Rectal smooth muscle tissue (tissue), 1 donor: ENCODE measurements around the gene IGSF8.
A peak's percentile ranks its signal among the peaks of the same experiment; 100 is the strongest.
"Not testable (repeated sequence)": the region's sequence is repeated elsewhere in the genome, so short reads cannot be mapped to it uniquely, and the experiment has no call there.

Source experiments
- H3K27ac ChIP-seq: one replicate; pipeline ENCODE4 v1.7.0; 2013; ENCODE audit warnings: low read depth, low read length, inconsistent platforms
- H3K27me3 ChIP-seq: one replicate; pipeline ENCODE4 v1.7.0; 2013; ENCODE audit warnings: low read length; ENCODE audit not compliant: control insufficient read depth, insufficient read depth
- H3K36me3 ChIP-seq: one replicate; pipeline ENCODE4 v1.7.0; 2013; ENCODE audit warnings: low read length; ENCODE audit not compliant: control insufficient read depth, insufficient read depth
- H3K4me1 ChIP-seq: one replicate; pipeline ENCODE4 v1.7.0; 2013; ENCODE audit warnings: low read length; ENCODE audit not compliant: control insufficient read depth, insufficient read depth
- H3K4me3 ChIP-seq: one replicate; pipeline ENCODE4 v1.7.0; 2013; ENCODE audit warnings: low read length
- H3K9ac ChIP-seq: one replicate; pipeline ENCODE4 v1.7.0; 2013; ENCODE audit warnings: low read length

Gene IGSF8

DNA sequence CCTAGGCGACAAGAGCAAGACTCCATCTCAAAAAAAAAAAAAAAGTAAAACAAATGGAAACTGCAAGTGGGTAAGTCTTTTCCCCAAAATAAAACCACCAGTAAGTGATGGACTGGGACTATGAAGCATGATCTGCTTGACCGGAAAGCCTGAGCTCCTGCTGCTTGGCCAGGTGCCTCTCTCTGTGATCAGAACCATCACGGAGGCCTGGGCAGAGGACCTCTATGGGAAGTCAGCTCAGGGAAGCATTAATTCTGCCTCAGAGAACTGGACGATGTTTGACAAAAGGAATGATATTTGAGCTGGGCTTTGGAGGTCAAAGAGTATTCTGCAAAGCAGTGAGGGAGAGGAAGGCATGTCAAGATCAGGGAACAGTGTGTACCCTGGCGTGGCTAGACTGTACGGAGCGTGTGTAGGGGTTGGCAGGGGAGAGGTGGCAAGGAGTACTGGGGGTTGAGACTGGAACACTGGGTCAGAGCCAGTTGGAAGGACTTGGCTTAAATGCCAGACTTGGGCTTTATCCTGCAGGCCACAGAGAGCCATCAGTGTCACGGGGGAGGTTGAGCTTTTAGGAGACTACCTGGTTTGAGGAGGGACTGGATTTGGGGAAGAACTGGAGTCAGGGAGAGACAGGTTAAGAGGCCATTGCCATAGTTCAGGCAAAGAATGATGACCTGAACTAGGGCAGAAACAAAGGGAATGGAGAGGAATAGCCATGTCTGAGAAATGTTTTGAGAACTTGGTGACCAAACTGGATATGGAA lies 33.6 kb upstream of the IGSF8 start:
- no peak overlapping the region for H3K4me3 ChIP-seq
- H3K27ac ChIP-seq, result peak overlapping the region; percentile 21
- H3K9ac ChIP-seq, result no peak overlapping the region
- peaks cover 28% of the 10 kb centered on the region for H3K36me3 ChIP-seq
- H3K27me3 ChIP-seq, result no peaks in the 10 kb centered on the region
- no peaks in the 10 kb centered on the region for H3K4me1 ChIP-seq

DNA sequence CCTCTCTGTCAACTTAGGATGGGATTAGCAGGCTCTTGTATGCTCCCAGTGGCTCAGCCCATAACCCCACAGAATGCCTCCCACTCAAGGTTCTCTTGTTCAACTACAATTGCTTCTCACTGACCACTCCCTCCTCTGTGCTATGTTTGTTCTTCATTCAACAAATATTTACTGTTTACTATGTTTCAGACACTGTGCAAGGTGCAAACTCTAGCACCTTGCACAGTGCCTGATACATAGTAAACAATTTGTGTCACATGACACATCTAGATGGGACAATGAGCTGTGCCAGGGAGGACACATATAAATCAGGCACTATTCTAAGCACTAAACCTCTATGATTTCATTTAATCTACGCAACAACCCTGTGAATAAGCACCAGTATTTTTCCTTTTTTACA lies 32.5 kb upstream of the IGSF8 start:
- H3K4me1 ChIP-seq, result no peaks in the 10 kb centered on the region
- H3K4me3 ChIP-seq, result no peak overlapping the region
- H3K36me3 ChIP-seq, result peaks cover 24% of the 10 kb centered on the region
- no peaks in the 10 kb centered on the region for H3K27me3 ChIP-seq
- no peak overlapping the region for H3K9ac ChIP-seq
- H3K27ac ChIP-seq, result peak overlapping the region; percentile 4

DNA sequence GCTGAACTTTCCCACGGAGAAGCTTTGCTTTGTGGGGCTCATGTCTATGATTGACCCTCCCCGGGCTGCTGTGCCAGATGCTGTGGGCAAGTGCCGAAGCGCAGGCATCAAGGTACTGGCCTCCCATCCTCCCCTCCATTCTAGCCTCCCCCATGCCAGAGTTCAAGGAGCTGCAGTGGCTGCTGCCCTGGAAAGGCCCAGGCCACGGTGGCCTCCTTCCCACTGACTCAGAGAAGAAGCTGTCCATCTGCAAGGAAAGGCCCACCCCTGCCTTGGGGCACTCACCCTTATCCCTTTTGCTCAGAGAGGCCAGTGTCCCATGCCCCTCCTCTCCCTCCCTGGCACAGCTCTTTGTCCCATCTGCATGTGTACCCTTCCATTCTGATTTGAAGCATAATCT lies 32.1 kb upstream of the IGSF8 start:
- Histone ChIP-seq H3K4me1 (no peaks in the 10 kb centered on the region), H3K27ac (no peak overlapping the region), H3K36me3 (peaks cover 19% of the 10 kb centered on the region), H3K9ac (no peak overlapping the region), H3K27me3 (no peaks in the 10 kb centered on the region), H3K4me3 (no peak overlapping the region)

DNA sequence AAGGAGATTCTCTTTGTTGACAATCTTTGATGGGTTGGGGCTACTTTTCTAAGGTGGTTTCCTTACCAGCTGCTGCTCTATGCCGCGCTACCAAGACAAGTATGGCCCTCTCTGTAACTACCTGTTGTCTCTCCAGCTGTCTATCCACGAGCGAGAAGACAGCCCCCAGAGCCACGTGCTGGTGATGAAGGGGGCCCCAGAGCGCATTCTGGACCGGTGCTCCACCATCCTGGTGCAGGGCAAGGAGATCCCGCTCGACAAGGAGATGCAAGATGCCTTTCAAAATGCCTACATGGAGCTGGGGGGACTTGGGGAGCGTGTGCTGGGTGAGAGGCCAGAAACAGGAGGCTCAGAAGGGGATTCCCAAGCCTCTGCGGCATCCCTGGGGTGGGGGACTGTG lies 31.5 kb upstream of the IGSF8 start:
- H3K4me1 ChIP-seq, result no peaks in the 10 kb centered on the region
- H3K36me3 ChIP-seq, result peaks cover 19% of the 10 kb centered on the region

DNA sequence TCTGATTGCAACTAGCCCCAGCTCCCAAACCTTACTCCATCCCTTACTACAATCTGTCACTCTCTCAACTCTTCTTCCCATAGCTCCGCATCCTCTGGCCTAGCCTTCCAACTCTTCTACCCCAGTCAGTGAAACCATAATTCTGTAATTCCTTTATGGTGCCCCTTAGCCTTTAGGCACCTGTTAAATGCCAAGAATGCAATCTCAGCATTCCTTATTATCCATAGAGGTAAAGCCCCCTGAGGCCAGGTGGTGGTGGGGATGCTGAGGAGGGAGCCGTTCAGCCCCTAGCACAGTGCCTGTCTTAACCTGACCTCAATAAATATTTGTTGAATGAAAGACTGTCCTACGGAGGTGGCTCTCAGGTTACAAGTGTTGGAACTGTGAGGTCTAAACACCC lies 31.1 kb upstream of the IGSF8 start:
- H3K27ac ChIP-seq, result no peak overlapping the region
- H3K4me3 ChIP-seq, result no peak overlapping the region
- H3K9ac ChIP-seq, result no peak overlapping the region
- H3K4me1 ChIP-seq, result peaks cover 3% of the 10 kb centered on the region
- no peaks in the 10 kb centered on the region for H3K27me3 ChIP-seq
- peaks cover 19% of the 10 kb centered on the region for H3K36me3 ChIP-seq

More for the DNA sequence above, 31.5 kb upstream of the IGSF8 start:
- Histone ChIP-seq H3K27me3 (no peaks in the 10 kb centered on the region), H3K9ac (no peak overlapping the region), H3K27ac (no peak overlapping the region), H3K4me3 (no peak overlapping the region)

DNA sequence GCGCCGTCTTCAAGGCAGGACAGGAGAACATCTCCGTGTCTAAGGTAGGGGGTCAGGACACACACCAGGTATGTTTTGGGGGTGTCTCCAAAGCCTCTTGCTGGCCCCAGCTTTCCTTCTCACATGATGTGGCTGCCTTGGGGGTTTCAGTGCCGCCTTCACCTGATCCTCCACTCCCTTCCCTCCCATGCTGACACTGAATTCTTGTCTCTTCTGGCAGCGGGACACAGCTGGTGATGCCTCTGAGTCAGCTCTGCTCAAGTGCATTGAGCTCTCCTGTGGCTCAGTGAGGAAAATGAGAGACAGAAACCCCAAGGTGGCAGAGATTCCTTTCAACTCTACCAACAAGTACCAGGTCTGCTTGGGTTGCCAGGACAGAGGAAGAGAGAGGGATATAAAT lies 30.6 kb upstream of the IGSF8 start:
- Histone ChIP-seq H3K9ac (no peak overlapping the region), H3K4me3 (no peak overlapping the region), H3K27me3 (no peaks in the 10 kb centered on the region), H3K36me3 (peaks cover 19% of the 10 kb centered on the region), H3K4me1 (peaks cover 7% of the 10 kb centered on the region), H3K27ac (no peak overlapping the region)

DNA sequence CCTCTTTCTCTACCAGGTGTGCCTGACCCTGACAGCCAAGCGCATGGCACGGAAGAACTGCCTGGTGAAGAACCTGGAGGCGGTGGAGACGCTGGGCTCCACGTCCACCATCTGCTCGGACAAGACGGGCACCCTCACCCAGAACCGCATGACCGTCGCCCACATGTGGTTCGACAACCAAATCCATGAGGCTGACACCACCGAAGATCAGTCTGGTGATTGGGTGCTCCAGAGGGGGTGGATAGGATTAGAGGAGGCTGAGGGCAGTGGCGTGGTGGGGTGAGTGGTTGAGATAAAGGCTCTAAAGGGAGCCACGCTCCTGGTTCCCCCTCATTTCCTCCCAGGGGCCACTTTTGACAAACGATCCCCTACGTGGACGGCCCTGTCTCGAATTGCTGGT lies 30.2 kb upstream of the IGSF8 start:
- H3K9ac ChIP-seq, result no peak overlapping the region

DNA sequence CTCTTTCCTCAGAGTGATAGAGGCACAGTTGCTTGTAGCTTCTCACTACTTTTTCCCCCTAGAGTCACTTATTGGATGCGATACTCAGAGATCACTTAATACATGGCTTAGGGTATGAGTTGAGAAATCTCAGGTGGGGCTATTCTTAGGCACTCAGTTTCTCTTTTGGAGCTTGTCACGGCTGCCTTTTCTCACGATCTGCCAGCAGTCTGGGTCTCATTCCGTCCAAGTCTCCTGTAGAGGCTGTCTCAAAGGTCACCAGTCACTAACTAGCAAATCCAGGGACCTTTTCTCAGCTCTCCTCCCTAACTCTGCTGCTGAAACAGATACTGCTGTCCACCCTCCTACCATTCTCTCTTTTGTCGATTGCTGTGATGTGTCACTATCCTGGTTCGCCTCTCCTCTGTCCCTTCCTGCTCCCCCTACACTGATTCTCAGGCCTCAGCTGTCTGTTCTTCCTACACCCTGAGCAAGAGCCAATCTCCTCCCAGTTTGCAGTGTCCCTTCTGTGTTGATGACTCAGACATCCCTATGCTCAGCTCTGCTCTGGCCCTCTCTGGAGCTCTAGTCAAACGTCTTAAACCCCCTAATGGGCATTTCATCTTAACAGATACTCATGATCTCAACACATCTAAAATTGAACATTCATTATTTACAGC lies 29.6 kb upstream of the IGSF8 start:
- Histone ChIP-seq H3K9ac (no peak overlapping the region), H3K4me1 (peaks cover 9% of the 10 kb centered on the region), H3K27me3 (no peaks in the 10 kb centered on the region), H3K4me3 (no peak overlapping the region), H3K36me3 (peaks cover 19% of the 10 kb centered on the region), H3K27ac (no peak overlapping the region)

More for the DNA sequence above, 30.2 kb upstream of the IGSF8 start:
- Histone ChIP-seq H3K27ac (no peak overlapping the region), H3K4me3 (no peak overlapping the region), H3K36me3 (peaks cover 19% of the 10 kb centered on the region), H3K27me3 (no peaks in the 10 kb centered on the region), H3K4me1 (peaks cover 9% of the 10 kb centered on the region)

DNA sequence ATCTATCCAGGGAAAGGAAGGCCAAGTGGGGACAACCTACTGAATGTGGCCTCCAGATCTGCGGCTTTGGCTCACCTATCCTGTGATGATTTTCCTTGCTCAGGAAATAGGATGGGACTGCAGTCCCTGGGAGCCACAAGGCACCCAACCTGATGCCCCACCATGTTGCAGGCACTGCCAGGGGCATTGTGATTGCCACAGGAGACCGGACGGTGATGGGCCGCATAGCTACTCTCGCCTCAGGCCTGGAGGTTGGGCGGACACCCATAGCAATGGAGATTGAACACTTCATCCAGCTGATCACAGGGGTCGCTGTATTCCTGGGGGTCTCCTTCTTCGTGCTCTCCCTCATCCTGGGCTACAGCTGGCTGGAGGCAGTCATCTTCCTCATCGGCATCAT lies 29.0 kb upstream of the IGSF8 start:
- no peak overlapping the region for H3K27ac ChIP-seq
- H3K4me1 ChIP-seq, result peaks cover 9% of the 10 kb centered on the region
- no peak overlapping the region for H3K9ac ChIP-seq
- no peaks in the 10 kb centered on the region for H3K27me3 ChIP-seq
- peaks cover 19% of the 10 kb centered on the region for H3K36me3 ChIP-seq
- no peak overlapping the region for H3K4me3 ChIP-seq

DNA sequence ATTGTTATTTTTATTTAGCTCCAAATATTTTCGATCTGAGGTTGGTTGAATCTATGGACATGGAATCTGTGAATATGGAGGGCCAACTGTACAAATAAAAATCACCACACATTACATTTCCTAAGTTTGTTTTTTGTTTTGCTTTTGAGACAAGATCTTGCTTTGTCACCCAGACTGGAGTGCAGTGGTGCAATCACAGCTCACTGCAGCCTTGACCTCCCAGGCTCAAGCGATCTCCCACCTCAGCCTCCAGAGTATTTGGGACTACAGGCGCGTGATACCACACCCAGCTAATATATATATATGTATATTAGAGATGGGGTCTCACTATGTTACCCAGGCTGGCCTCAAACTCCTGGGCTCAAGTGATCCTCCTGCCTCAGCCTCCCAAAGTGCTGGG lies 27.9 kb upstream of the IGSF8 start:
- not testable (repeated sequence) for H3K9ac ChIP-seq, H3K4me1 ChIP-seq, H3K4me3 ChIP-seq, H3K27ac ChIP-seq, H3K27me3 ChIP-seq
- H3K36me3 ChIP-seq, result peaks cover 20% of the 10 kb centered on the region

DNA sequence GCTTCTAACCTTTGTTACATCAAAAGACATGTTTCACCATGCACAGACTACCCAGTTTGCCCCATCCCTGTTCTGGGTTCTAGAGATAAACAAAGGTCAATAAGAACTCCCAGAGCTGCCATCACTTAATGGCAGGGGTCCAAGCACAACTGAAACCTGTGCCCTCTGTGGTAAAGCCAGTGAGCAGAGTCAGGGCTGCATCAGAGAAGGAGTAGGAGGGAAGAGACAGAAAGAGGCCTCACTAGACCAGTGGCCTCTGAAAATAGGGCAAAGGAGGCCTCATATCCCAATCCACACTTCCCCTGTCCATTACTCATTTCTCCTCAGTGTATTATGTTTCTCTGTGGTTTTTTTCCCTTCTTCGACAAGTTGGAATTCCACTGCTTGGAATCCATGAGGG lies 27.3 kb upstream of the IGSF8 start:
- Histone ChIP-seq H3K36me3 (peaks cover 19% of the 10 kb centered on the region), H3K27me3 (no peaks in the 10 kb centered on the region), H3K4me3 (no peak overlapping the region), H3K4me1 (peaks cover 9% of the 10 kb centered on the region), H3K27ac (no peak overlapping the region), H3K9ac (no peak overlapping the region)

DNA sequence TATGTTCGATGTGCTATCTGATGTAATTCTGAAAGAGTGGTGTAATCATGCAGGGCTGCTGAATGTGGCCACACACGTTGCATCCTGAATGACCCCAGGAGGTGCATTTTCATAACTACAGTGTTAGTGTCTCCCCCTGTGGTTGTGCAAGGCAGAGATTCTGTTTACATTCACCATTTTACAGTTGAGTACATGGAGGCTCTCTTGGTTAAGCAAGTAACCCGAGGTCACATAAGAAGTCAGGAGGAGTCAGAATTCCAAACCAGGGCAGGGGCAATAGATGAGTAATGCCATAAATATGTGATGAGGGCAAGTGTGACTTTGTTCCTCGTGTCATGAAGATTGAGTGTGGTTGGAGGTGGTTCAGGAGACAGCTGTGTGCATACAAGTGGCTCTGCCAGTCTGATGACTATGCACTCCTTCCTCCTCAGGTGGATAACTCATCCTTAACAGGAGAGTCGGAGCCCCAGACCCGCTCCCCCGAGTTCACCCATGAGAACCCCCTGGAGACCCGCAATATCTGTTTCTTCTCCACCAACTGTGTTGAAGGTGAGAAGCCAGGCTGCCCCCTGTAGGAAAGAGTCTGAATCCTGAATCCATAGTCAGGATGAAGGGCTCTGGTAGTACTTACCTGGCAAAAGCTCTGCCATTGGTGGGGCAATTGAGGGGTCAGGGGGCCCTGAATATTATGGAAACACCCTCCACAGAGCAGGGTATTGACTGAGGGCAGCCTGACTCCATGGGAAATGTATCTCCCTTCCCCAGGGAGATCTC lies 26.5 kb upstream of the IGSF8 start:
- Histone ChIP-seq H3K9ac (no peak overlapping the region), H3K27me3 (no peaks in the 10 kb centered on the region), H3K4me1 (peaks cover 9% of the 10 kb centered on the region), H3K36me3 (peaks cover 13% of the 10 kb centered on the region), H3K4me3 (no peak overlapping the region), H3K27ac (peak overlapping the region; percentile 3)
